DMS114 treated with DMSO at 0.1 percent for 48 hours (cell line): Measurements from ENCODE around the gene BROX.
"Not testable (repeated sequence)": the region's sequence is repeated elsewhere in the genome, so short reads cannot be mapped to it uniquely, and the experiment has no call there.

Source experiments
- DNase-seq: peaks from one replicate; lab custom pipeline; 2025; ENCODE audit not compliant: unreplicated experiment; lab: John Stamatoyannopoulos, UW

Gene BROX

DNA sequence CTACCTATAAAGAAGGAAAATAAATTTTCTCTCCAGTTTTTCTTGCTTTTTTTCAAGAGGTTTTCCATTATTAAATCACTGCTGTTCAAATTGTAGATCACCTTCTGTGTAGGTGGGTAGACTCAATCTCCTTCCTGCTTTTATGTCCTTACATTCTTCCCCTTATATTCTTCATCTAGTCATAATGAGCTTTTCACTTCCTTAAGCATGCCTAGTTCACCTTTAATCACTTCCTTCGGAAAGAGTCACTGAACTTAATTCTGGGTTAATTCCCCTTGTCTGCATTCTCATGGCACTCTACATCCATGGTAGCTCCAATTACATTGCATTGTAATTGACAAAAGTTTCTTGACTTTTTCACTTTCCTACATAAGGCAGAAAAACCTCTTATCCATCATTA lies 18.5 kb downstream of the BROX start:
- DNase-seq, result no peak

DNA sequence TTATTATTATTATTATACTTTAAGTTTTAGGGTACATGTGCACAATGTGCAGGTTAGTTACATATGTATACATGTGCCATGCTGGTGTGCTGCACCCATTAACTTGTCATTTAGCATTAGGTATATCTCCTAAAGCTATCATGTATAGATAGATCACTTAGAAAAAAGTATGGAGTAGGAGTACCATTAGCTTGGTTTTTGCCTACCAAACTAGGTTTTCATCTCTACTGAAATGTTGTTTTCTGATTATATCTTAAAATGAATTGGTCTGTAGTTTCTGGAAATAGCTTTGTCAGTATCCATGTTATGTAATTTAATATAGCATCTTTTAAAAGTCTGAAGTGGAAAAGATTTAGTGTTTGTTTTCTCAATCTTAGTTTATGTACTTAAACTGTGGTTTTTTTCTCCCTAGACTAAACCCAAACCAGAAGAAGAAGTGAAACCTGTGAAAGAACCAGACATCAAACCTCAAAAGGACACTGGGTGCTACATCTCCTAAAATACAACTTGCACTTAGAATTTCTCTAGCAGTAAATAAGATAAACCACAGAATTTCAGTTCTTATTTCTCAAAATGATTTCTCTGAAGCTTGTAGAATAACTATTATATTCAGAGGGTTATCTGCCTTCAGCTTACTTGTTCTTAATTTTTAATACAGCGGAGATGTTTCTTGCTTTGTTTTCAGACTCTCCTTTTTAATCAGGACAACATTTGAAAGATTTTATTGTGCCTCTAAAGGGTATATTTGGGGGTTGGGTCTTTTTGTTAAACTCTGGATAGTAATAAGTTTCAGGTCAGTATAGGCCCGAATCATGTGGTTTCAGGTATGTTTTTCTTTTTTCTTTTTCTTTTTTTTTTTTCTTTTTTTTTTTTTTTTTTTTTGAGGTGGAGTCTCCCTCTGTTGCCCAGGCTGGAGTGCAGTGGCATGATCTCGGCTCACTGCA lies 20.1 kb downstream of the BROX start:
- DNase-seq, result no peak

DNA sequence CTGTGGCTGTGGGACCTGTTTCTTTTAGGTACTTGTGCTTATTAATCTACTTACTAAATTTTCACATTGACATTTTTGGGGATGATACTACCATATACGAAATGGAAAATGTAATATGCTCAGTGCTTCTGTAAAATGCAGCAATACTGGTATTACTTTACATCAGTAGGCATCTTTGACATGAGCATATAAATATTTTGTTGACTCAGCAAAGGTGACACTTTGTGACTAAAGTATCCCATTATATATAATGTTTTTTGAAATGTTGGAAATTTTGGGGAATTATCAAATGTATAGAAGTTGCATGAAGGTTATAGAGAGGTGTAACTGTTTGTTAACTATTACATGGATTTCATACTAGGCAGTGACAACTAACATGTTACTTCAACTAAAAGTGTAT lies 22.4 kb downstream of the BROX start:
- DNase-seq, result no peak

DNA sequence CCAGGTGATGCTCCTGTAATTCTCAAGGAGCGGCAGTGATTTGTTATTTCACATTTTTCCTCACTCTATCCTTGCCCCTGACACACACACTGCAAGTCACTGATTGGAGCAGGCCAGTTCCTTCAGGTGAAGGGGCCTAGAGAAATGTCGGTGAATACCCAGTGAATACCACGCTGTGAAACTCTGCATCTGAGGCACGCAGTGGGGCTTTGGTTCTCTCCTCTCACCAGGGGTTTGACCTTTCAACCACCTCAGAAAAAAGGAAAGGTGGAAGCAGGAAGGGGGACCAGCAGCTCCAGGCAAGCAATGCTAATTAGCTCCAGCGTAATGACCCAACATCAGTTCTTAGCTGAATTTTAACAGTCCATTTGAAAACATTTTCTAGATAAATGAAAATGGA lies 24.1 kb downstream of the BROX start:
- no peak for DNase-seq

DNA sequence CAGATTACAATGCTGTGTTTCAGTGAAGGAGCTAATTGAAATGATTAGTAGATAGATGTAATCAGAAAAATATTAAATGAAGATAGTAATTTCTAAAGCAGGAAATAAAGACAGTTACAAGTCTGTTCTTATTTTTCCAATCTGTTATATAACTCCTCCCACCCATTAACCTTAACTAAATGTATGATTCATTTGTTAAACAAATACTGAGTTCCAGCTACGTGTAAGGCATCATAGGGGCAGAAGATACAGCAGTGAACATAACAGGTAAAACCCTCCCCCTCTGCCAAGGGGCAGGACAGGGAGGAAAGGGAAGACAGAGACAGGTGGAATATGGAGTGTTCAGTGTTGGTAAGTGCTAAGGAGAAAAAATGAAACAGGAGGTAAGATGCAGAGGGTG lies 24.6 kb downstream of the BROX start, which contains the start of gene FAM177B:
TSS of gene FAM177B (plus strand) at position 231 of the 400 bp plus-strand sequence. CDS start 9,344 bp downstream, outside the sequence.
- DNase-seq, result no peak

DNA sequence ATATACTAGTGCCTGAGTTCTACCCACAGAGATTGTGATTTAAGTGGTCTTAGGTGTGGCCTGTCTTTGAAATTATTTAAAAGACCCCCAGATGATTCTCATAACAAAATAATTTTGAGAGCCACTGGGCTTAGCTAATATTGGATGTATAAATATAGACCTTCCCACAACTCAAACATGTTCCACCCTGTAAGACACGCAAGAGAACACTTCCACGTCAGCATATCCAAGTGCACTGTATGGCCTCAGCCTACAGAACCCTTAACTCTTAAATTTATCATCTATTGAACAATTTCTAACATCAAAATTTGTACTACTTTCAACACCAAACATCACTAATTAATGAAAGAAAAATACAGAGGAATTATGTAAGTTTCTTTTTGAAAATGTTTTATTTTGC lies 27.1 kb downstream of the BROX start:
- DNase-seq, result no peak

DNA sequence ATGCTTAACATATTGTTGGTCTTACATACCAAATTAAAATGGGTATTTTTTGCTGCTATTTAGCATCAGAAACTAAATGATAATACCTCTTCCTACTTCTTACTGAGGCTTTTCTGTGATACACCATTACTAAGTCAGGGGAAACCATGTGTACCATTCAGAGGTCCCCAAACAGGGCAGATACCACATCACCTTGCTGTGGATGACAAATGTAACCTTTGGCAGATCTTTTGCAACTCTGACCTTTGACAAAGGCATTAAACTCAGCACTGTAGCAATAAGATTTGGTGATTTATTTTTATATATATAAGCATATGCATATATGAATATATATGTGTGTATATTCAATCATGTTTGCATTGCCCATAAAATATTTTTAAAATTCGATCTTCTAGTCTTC lies 27.6 kb downstream of the BROX start:
- no peak for DNase-seq

DNA sequence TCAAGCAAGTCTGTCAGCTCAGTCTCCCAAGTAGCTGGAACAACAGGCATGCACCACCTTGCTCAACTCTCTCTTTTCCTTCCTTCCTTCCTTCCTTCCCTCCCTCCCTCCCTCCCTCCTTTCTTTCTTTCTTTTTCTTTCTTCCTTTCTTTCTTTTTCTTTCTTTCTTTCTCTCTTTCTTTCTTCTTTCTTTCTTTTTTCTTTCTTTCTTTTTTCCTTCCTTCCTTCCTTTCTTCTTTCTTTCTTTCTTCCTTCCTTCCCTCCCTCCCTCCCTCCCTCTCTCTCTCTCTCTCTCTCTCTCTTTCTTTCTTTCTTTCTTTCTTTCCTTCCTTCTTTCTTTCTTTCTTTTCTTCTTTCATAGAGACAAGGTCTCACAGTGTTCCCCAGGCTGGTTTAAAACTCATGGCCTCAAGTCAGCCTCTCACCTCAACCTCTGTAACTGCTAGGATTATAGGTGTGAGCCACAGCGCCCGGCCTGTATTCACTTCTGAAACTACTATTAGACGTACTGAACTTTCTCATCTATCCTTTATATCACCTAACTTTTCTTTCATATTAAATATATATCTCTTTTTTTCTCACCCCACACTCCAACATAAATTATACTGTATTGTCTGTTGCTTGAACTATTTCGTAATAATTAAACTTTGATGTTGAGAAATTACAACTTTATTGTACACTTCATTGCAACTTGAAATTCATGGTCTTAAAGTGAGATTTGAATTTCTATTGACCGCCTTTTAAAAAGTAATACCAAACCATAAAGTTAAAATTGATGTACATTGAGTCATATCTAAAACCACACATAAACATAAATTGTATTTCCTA lies 29.5 kb downstream of the BROX start:
- DNase-seq, result not testable (repeated sequence)

DNA sequence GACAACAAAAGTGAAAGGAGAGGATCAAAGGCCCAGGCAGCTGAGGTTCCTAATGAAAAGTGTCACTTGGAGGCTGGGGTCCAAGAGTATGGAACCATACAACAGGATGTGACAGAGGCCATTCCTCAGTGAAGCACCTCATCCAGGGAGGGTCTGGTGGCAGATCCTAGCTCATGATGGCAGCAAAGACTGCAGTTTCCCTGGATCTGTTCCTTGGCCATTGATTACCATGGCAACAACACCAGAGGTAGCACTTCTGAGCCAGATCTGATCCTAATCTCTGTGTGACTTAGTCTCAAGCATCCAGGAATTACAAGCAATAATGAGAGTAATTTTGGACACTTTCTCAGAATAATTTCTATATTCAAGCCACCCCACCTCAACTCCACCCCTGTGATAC lies 37.6 kb downstream of the BROX start:
- DNase-seq, result no peak

DNA sequence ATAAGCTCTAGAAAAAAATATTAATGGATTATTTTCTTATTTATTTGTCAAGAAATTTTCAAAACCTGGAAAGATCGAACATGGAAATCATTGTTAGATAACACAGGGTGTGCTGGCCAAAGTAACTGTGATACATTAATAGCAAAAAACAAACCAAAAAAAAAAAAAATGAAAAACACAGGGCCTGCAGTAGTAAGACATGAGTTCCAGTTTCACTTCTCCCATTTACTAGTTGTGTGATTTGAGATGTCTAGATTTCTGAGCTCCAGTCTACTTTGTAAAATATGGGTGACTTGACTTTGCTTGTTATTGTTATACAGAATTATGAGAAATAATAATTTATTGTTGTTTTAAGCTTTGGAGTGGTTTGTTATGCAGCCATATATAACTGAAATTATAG lies 38.3 kb downstream of the BROX start:
- DNase-seq, result no peak

DNA sequence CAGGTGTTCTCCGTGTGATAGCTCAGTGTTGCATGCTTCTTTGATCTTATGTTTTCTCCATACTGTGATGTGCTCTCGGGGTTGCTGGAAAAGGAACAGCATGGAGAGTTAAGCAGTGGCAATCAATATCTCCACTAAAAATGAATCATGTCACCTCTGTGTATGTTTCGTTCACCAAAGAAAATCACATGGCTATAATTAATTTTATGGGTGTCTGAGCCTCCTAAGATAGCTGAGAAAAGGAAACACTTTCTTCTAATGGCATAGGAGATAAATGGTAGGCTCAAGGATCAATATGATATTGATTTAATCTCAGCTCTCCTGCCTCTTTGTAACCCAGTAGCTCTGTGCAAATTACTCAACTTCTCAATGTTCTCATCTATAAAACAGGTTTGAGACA lies 38.9 kb downstream of the BROX start:
- DNase-seq, result no peak

DNA sequence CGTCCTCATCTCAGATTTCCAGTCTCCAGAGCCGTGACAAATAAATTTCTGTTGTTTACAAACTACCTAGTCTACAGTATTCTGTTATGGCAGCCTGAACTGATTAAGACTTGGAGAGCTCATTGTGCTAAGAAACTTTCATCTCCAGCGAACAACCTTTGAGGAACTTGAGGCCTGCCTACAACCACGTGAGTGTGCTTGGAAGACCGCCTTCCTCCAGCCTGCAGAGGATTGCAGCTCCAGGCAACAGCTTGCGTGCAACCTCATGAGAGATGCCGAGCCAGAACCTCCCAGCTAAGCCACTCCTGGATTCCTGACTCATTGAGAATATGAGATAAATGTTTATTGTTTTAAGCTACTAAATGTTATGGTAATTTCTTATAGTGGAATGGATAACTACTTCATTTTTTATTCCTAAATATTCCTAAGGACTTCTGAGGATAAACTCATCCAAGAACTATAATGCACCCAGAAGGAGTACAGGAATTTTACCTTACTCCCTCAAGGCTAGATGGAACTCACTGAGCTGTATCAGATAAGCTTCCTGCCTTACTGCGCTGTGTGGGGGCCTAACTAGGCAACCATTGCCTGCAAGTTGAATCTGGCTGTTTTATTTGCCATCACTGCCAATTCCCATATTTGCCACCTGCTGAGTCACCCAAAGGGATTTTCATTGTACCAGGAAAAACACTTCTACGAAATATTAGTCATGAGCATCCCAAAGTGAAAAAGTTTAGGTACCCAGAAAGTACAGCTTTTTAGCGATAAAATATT lies 42.2 kb downstream of the BROX start:
- DNase-seq, result no peak

DNA sequence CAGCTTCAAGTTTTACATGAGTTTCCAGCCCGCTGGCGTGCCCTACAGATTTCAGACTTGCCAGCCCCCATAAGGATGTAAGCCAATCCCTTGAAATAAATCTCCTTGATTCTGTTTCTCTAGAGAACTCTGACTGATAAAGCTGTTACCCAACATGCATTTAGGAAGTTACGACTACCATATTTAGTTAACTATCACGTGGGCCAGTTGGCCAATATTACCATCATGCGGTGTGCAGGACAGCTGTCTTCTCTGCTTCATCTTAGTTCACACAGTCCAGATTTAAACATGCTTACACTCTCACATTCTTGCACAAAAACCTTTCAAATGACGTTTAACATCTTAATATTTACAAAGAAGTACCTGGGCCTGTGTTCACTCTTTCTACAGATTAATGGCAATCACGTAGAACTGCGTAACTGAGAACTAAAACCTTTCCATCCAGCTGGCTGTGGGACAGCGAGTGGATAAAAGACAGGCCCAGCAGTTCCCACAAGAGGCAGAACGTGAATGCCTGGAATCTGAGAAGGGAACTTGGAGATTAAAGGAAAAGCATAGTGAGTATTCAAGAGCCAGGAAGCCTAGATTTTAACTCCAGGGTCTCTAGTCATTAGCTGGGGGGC lies 45.4 kb downstream of the BROX start:
- no peak for DNase-seq

DNA sequence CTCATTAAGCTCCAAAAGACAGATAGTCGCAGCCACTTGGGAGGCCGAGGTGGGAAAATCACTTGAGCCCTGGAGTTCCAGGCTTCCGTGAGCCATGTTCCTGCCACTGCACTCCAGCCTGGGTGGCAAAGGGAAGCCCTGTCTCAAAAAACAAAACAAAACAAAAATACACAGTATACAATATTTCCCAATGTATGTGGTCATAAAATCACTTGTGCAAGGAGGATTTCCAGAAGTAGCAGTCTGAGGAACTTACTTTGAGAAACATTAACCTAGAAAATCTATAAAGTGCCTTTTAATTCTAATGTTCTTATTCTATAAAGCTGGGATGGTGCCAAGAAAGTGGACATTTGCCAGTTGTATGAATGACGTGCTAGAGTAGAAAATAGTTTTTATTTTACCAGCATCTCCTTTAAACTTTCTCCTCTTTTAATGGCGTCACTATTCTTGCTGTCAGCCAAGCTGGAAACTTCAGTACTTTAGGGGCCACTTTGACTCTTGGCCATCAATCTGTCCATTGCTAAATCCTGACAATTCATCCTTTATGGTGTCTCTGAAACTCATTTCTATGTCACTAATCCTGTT lies 47.2 kb downstream of the BROX start:
- DNase-seq, result no peak

DNA sequence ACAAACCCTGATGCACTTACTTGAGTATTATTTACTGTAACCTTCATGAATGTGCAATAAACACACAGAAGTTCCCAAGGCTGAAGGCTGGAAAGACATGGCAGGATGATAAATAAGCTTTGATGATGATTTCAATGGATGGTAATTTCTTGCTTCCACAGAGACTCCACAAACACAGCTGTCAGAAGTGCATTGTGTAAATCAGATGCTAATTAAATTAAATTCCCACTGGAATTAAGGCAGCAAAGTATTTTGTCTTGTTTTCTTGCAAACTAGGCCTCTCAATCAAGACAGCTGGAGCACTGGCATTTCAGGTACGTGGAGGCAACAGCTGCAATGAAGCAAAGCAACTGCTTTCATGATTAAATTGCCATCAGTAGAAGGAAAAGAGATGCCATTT lies 48.7 kb downstream of the BROX start:
- DNase-seq, result no peak

DNA sequence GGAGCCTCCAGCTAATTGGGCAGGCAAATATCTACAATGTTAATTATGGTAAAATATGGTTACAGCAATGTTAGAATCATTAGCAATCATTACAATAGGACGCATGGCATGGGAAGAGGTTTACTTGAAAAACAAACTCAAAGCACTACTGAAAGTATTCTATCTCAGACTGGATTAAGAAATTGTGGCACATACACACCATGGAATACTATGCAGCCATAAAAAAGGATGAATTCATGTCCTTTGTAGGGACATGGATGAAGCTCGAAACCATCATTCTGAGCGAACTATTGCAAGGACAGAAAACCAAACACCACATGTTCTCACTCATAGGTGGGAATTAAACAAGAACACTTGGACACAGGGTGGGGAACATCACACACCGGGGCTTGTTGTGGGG lies 49.8 kb downstream of the BROX start:
- not testable (repeated sequence) for DNase-seq

DNA sequence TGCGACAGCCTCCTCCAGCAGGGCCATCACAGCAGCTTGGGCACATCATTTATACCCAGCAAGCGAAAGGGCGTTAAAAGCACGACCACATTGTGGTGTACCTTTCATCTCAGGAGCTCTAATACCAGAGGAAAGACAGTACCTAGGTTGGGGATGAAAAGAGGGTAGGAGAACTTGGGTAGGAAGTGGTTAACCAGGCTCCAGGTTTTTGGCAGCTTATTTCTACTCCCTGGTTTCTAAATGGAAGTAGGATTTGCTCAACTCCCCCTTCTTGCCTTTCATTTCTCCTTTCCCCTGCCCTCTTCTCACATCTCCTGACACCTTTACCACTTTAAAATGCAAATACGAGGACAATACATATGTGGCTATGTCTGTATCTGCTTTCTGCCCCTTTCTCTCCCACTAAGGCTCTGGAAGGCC lies 54.8 kb downstream of the BROX start:
- DNase-seq, result no peak

DNA sequence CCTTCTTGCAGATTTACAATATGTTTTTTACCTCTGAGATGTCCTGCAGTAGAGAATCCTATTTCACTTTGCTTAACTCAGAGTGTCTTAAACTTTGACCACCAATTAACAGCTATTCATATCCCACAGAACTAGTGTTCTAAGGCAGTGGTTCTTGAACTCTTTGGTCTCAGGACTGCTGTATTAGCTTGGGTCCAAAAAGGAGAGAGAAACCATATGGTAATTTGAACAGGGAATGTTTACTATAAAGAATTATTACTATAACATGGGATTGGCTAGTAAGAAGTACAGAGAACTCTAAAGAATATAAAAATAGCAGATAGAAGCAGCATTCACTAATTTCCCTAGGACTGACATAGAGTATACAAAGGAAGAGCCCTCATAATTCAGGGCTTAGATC lies 56.2 kb downstream of the BROX start:
- no peak for DNase-seq

DNA sequence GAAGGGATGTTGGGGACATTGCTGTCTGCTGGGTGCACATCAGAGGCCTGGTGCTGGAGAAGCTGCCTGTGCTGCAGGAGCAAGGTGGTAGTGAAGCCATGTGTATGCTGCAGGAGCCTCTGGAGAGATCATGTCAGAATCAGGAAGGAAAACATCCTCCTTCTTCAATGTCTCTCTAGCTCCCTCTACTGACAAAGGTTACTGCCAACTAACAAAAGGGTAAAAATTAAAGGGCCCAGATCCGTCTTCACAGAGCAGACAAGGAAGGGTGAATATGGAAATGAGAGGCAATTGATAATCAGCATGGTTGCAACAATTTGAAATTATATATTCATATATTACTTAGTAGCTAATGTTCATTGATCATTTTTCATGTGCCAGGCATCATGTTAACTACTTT lies 56.8 kb downstream of the BROX start:
- no peak for DNase-seq

DNA sequence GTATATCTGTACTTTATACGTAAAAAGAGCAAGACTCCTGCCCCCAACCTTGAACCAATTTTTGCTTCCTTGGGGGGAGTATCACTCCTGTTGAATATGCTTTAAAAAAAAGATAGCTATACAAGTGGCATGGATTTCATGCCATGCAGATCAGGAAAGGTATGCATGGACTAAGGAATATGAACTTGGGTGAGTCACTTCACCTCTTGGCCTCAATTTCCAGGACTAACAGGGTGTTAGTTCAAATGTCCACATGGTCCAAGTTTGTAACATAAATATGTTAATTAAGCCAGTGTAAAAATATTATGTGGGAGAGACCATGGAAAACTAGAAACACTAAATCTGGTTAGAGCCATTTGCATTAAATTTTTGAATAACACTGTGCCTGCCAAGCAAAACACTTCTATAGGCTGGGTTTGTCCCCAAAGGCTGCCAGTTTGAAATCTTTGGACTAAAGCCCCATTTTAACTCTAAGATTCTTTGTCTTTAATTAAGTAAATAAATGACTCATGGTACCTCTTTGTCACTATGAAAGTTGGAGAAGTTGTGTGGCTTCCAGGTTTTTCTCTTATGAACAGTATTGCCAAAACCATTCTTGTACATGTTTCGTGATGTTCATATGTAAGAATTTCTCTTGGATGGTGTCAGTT lies 57.7 kb downstream of the BROX start:
- no peak for DNase-seq
